Measurements from ENCODE around the gene RUSC1. TPM values are rescaled to one million over a fixed set of nuclear protein-coding genes. Genes with fewer than 3 reads are reported as not detected.

Gene RUSC1
- total RNA-seq, 1 donor from 2014 or later = 38.3 TPM

DNA sequence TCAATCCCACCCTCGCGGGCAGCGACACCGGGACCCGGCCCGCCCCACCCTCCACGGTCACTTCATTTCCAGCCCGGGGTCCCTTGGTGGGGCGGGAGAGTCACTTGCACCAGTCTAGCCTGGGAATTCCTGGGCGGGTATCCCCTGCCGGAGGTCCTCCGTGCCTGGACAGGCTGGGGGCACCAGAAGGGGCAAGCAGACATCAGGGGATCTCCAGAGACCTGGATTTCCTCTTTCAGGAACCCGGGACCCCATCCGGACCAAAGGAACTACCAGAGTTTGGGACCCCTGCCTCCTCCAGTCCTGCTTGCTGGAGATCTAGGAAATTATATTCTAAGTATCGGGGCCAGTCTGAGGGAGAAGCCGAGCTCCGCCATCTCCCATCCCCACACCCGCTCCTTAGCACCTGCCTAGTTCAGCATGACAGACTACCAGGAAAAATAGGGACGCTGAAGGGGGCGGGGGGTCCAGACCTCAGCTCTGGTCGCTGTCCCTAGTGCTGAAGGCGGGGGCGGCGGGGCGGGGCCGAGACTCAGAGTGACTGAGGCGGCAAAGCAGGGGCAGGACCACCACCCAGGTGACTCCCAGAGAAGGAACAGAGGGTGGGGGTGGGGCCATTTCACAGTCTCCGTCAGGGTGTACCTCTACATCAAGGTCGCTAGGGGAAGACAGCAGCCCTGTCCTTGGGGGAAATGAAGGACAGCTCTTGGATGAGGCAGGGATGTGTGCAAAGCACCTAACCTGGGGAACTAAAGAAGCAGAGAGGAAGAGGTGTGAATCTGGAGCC, 42.6 kb upstream of the RUSC1 start:
- H3K36me3 ChIP-seq (ENCODE audit: control insufficient read depth, insufficient read depth, low read length) = no peaks in the 10 kb centered on the region
- TF ChIP-seq, protein P1, sequence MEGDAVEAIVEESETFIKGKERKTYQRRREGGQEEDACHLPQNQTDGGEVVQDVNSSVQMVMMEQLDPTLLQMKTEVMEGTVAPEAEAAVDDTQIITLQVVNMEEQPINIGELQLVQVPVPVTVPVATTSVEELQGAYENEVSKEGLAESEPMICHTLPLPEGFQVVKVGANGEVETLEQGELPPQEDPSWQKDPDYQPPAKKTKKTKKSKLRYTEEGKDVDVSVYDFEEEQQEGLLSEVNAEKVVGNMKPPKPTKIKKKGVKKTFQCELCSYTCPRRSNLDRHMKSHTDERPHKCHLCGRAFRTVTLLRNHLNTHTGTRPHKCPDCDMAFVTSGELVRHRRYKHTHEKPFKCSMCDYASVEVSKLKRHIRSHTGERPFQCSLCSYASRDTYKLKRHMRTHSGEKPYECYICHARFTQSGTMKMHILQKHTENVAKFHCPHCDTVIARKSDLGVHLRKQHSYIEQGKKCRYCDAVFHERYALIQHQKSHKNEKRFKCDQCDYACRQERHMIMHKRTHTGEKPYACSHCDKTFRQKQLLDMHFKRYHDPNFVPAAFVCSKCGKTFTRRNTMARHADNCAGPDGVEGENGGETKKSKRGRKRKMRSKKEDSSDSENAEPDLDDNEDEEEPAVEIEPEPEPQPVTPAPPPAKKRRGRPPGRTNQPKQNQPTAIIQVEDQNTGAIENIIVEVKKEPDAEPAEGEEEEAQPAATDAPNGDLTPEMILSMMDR (IDR thresholded peaks at IDR 0.05; ENCODE audit: insufficient read depth, low read length, poor library complexity, severe bottlenecking) = peak; percentile 31
- H3K4me3 ChIP-seq (ENCODE audit: low read depth, low read length) = peak overlapping the region; percentile 70
- no peak for DNase-seq (ENCODE audit: low read depth)
- no peaks in the 10 kb centered on the region for H3K27me3 ChIP-seq (ENCODE audit: control insufficient read depth, insufficient read depth, low read length)

DNA sequence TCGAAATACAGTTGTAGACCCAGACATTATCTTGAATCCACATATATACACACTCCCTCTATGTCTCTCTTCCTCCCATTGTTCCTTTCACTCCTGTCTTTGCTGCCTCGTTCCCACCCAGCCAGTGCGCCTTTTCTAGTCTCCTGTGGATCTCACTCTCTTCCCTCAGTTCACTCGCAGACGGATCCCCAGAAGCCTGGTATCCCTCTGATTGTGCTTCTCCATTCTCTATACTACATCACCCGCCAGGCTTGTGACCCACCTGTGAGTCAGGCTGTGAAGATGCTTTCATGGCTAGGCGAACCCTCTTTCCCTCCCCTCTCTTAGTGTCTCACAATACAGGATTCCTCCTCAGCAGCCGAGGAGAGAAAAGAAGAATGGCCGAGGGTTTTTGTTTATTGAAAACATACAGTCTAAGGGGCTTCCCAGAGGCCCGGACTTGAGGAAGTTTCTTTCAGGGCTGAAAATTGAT, 42.0 kb upstream of the RUSC1 start:
- TF ChIP-seq, protein P1 (IDR thresholded peaks at IDR 0.05; ENCODE audit: insufficient read depth, low read length, poor library complexity, severe bottlenecking) = no peak
- H3K27me3 ChIP-seq (ENCODE audit: control insufficient read depth, insufficient read depth, low read length) = no peaks in the 10 kb centered on the region
- H3K4me3 ChIP-seq (ENCODE audit: low read depth, low read length) = no peak overlapping the region
- no peak for DNase-seq (ENCODE audit: low read depth)
- H3K36me3 ChIP-seq (ENCODE audit: control insufficient read depth, insufficient read depth, low read length) = no peaks in the 10 kb centered on the region

DNA sequence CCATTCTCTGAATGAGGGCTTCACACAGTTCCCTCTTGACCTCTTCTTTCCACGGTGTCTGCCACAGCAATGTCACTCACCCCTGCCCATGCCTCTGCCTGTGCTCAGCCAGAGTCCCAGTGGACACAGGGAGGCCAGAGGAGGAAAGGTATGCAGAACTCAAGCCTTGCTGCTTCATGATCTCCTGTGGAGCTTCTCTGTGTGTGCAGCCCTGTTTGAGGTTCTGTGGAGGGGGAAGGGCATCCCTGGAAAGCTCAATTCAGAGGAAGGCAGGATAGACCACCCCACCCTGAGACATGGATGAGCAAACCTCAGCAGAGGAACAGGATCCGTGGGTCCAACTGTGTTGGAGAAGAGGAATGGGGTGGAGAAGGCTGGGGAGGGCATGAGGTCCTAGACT, 41.4 kb upstream of the RUSC1 start:
- Histone ChIP-seq H3K27me3 (ENCODE audit: control insufficient read depth, insufficient read depth, low read length) (no peaks in the 10 kb centered on the region), H3K36me3 (ENCODE audit: control insufficient read depth, insufficient read depth, low read length) (no peaks in the 10 kb centered on the region), H3K4me3 (ENCODE audit: low read depth, low read length) (no peak overlapping the region)
- no peak for DNase-seq (ENCODE audit: low read depth)
- TF ChIP-seq, protein P1 (IDR thresholded peaks at IDR 0.05; ENCODE audit: insufficient read depth, low read length, poor library complexity, severe bottlenecking) = no peak

DNA sequence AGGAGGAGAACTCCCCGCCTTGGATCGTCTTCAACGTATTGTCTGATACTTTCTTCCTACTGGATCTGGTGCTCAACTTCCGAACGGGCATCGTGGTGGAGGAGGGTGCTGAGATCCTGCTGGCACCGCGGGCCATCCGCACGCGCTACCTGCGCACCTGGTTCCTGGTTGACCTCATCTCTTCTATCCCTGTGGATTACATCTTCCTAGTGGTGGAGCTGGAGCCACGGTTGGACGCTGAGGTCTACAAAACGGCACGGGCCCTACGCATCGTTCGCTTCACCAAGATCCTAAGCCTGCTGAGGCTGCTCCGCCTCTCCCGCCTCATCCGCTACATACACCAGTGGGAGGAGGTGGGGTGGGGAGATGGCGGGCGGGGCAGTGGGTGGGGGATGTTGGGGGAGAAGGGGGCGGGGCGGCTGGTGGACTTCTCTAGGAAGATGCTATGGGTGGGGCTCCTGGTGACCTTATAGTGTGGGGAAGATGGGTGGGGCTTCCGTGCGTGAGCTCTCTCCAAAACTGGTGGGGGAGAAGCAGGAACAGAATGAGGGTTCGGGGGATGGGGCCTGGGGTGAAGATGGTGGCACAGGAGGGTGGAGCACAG, 38.1 kb upstream of the RUSC1 start:
- H3K36me3 ChIP-seq (ENCODE audit: control insufficient read depth, insufficient read depth, low read length) = no peaks in the 10 kb centered on the region
- no peaks in the 10 kb centered on the region for H3K27me3 ChIP-seq (ENCODE audit: control insufficient read depth, insufficient read depth, low read length)
- TF ChIP-seq, protein P1 (IDR thresholded peaks at IDR 0.05; ENCODE audit: insufficient read depth, low read length, poor library complexity, severe bottlenecking) = no peak
- no peak overlapping the region for H3K4me3 ChIP-seq (ENCODE audit: low read depth, low read length)
- no peak for DNase-seq (ENCODE audit: low read depth)

DNA sequence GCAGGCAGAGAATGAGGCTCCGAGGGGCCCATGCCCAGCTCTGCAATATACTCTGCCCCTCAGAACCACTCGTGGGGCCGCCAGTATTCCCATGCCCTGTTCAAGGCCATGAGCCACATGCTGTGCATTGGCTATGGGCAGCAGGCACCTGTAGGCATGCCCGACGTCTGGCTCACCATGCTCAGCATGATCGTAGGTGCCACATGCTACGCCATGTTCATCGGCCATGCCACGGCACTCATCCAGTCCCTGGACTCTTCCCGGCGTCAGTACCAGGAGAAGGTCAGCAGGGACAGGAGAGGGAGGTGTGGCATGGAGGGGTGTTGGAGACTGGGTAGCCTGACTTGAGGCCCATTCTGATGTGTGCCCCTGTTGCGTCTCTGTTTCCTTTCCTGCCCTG, 36.2 kb upstream of the RUSC1 start:
- Histone ChIP-seq H3K4me3 (ENCODE audit: low read depth, low read length) (no peak overlapping the region), H3K27me3 (ENCODE audit: control insufficient read depth, insufficient read depth, low read length) (no peaks in the 10 kb centered on the region), H3K36me3 (ENCODE audit: control insufficient read depth, insufficient read depth, low read length) (no peaks in the 10 kb centered on the region)
- TF ChIP-seq, protein P1 (IDR thresholded peaks at IDR 0.05; ENCODE audit: insufficient read depth, low read length, poor library complexity, severe bottlenecking) = no peak
- DNase-seq (ENCODE audit: low read depth) = no peak

All from kidney epithelial cell (primary cell).